GM12801 (cell line): ENCODE data around the gene GPER1.

Experiments used
- TF ChIP-seq, protein P1 (sequence below): IDR thresholded peaks from one replicate; pipeline ENCODE4 v1.5.1; 2011; ENCODE audit warnings: control low read depth; ENCODE audit not compliant: insufficient read length; ENCODE audit errors: extremely low read depth

Gene GPER1

DNA sequence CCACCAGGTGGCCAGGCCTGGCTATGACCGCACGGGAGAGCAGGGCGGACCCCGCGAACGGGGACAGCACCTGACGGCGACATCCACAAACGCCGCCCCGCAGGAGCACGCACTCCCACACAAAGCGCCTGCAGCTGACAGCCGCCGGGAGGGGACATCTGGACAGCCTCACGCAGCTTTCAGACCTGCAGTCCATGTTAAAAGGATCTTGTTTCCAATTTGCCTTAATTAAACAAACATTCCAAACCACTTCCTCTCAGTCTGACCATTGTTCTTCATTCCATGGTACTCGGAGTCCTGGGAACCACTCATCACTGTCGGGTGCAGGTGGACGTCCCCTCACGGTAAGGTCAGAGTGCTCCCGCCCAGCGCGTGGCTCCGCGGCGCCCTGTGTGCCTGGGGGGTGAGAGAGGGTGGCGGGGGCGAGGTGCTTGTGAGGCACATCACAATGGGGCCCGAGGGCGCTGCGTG lies 5.9 kb upstream of the GPER1 start:
- TF ChIP-seq, protein P1, sequence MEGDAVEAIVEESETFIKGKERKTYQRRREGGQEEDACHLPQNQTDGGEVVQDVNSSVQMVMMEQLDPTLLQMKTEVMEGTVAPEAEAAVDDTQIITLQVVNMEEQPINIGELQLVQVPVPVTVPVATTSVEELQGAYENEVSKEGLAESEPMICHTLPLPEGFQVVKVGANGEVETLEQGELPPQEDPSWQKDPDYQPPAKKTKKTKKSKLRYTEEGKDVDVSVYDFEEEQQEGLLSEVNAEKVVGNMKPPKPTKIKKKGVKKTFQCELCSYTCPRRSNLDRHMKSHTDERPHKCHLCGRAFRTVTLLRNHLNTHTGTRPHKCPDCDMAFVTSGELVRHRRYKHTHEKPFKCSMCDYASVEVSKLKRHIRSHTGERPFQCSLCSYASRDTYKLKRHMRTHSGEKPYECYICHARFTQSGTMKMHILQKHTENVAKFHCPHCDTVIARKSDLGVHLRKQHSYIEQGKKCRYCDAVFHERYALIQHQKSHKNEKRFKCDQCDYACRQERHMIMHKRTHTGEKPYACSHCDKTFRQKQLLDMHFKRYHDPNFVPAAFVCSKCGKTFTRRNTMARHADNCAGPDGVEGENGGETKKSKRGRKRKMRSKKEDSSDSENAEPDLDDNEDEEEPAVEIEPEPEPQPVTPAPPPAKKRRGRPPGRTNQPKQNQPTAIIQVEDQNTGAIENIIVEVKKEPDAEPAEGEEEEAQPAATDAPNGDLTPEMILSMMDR: no peak

DNA sequence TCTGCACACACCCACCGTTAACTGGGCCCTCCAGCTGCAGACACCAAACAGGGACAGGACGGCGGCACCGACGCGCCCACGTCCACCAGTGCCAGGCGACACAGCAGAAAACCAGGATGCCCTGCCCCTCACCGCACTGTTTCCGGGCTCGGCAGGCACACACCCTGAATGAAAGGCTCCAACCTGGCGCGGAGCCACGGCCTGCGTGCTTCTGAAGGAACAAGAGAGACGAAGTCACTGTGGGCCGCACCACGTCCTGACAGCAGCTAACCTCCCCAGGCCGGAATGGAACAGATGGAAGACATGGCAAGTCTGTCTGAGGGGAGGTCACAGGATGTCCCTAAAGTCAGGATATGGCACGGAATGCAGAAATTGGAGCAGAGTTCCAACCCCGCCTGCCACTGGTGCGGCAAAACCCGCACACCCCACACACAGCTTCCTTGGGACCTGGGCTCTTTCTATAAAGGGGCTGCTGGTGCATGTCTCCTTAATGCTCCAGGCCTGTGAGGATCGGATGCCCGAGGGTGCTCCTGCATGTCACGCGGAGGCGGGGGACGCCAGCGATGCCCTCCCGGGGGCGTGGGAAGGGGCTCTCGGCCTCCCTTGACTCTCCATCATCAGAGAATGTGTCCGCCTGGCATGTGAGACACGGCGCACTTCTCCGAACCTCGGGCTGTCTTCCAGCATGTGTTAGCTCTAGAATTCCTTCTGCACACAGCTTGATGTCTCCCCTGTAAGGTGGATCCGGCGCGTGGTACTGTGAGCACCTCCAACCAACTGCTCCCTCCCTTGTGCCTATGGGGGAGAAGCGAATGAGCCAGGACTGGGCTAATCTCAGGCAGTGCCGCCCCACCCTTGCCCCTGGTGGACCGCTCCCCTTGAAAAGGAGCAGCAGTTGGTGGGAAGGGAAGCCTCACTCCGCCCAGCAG lies 3.9 kb upstream of the GPER1 start:
- TF ChIP-seq, protein P1: no peak

DNA sequence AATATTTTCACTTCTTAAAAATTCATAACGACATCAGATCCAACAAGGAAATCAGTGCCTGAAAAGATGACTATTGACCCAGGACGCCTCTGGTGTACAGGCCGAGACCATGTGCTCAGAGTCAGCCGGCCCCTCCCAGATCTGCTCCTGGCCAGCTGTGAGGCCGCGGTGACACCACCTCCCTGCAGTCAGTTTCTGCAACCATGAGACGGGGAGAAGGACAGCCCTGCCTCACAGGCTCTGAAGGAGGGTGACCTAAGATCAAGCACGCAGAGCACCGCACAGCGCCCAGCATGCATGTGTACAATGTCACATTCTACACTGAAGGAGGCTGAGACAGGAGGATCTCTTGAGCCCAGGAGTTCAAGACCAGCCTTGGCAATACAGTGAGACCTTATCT lies 2.6 kb upstream of the GPER1 start:
- TF ChIP-seq, protein P1: no peak

DNA sequence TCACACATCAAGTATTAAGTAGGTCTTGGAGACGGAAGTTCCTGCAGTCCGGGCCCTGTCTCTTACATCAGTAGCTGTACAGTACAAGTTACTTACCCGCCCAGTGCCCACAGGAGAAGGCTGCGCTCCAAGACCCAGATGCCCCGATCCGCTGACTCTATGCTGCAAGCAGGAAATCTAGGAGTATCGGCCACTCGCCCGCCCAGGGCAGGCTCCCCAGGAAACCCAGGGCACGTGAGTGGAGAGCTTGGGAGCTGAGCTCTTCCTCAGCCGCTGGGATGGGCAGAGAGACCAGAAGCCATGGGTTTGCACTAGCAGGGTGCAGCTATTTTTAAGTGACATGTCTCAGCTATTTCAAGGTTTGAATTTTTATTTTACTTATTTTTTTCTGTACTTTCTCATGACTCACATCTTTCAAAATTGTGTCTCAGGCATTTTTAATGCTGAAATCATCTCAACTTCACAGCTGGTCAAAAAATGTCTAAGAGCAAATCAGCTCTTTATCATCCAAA lies 1.9 kb upstream of the GPER1 start:
- TF ChIP-seq, protein P1: no peak

DNA sequence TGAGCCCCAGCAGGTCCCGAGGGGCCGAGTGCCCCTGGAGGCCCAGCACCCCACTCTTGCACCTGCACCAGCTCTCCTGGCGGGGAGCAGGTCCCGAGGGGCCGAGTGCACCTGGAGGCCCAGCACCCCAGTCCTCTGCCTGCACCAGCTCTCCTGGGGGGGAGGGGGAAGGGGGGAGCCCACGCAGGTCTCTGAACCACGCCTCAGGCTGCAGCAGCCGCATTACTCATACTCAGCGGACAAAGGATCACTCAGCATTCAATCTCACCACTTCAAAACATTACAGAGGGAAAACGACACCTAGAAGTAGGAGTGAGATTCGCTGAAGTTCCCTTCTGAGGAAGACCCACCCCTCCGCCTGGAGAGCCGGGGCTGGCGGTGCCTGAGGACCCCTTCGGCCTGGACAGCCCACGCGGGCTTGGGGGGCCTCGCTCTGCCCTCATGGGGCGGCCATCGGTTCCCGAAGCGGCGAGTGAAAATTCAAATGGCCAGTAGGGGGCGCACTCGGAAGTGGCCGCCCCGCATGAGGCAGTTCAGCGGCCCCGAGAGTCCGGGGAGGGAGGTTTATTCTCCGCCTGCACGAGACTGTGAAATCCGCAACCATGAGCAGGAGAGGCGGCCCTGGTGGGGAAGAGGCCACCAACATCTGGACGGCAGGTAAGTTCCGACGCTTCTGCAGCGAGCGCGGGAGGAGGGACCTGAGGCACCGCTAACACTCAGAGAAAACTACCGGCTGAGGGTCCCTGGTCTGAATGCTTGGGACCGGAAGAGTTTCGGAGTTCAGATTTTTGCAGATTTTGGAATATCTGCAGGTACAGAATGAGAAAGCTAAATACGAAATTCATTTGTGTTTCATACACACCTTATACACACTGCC lies 1.1 kb upstream of the GPER1 start:
- TF ChIP-seq, protein P1: no peak

DNA sequence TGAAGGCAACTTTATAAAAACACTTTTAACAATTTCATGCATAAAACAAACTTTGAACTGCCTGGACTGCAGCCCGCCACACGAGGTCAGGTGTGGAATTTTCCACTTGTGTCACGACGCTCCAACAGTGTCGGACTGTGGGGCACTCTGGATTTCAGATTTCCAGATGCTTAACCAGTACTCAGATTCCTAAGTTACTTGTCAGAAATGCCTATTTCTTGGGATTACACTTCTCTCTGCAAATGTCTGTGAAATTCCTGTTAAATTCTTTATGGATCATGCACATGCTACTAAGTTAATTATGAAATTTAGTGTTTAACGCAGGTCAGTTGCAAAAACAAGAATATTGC lies 473 bp upstream of the GPER1 start:
- TF ChIP-seq, protein P1: no peak

DNA sequence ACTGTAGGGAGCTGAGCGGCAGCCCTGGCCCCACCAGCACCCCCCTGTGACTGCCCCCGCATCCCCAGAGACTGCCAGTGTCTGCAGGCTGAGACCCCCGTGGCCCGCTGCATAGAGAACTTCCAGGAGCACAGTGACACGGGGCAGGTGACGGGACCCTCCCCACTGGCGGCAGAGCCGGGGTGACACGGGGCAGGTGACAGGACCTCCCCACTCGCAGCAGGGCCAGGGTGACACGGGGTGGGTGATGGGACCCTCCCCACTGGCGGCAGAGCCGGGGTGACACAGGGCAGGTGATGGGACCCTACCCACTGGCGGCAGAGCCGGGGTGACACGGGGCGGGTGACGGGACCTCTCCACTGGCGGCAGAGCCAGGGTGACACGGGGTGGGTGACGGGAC lies 2.3 kb downstream of the GPER1 start:
- TF ChIP-seq, protein P1: no peak
